HCT116 (cell line): ENCODE data around the gene LOXL1. TPM values are rescaled to one million over a fixed set of nuclear protein-coding genes. Genes with fewer than 3 reads are reported as not detected.

Experiments
- ATAC-seq: fragments of 200-7000 bp; cut with Tn5 transposase; 2 replicates; pipeline ENCODE4 v1.9.1; 2020; ENCODE audit warnings: mild to moderate bottlenecking, moderate library complexity
- BruUV-seq: library from RNA; stranded (reverse); fragments of 400-500 nt; replicated peaks from 2 replicates; lab custom pipeline; 2021; lab: Mats Ljungman, UMichigan
- CTCF ChIA-PET: fragments of 300-600 bp; sonication (Branson Sonifier 250); formaldehyde crosslinking; loops from one replicate; lab custom pipeline; 2021; ENCODE audit warnings: antibody characterized with exemption; lab: Charles Lee
- POLR2A ChIA-PET: fragments of 300-600, 350-600 bp; sonication (Branson Sonifier 250); formaldehyde crosslinking; loops from one replicate; lab custom pipeline; 2021; ENCODE audit warnings: antibody characterized with exemption; lab: Charles Lee
- RAD21 ChIA-PET, 2 experiments: fragments of 300-600 bp; sonication (Branson Sonifier 250); formaldehyde crosslinking; loops; one replicate each; lab custom pipeline; 2023; ENCODE audit warnings: low total read pairs in 2 of 2; ENCODE audit not compliant: uncharacterized antibody in 2 of 2, unreplicated experiment in 2 of 2, low non-redundant PET in 1 of 2; lab: Charles Lee
- DNase-seq: peaks from one replicate; pipeline ENCODE4 v3.0.0-alpha.2; 2010; ENCODE audit warnings: low read depth, low spot score
- H2AFZ ChIP-seq: fragments of 200-600 bp; shearing (Covaris generic), sonication (generic); 2 replicates; pipeline ENCODE4 v1.6.1; 2017; ENCODE audit warnings: low read depth, mixed run types, mixed read lengths, antibody characterized with exemption, low read length; ENCODE audit not compliant: poor library complexity, severe bottlenecking
- H3K27ac ChIP-seq: 2 replicates; pipeline ENCODE4 v1.5.1; 2012; ENCODE audit warnings: low read depth, low read length
- H3K27me3 ChIP-seq: fragments of 200-600 bp; sonication (generic); 2 replicates; pipeline ENCODE4 v1.6.1; 2016; ENCODE audit warnings: mixed run types, low read length, mixed read lengths; ENCODE audit not compliant: insufficient read depth
- H3K36me3 ChIP-seq, 2 experiments: fragments of 200-500 bp in 1 of 2; fragments of 200-600 bp in 1 of 2; sonication (Bioruptor generic) in 1 of 2; sonication (generic) in 1 of 2; 2 replicates each; pipeline versions ENCODE4 v1.5.1 to v1.6.1; 2014 to 2016; ENCODE audit warnings: low read length in 2 of 2, inconsistent platforms in 1 of 2, mixed read lengths in 1 of 2, mixed run types in 1 of 2; ENCODE audit not compliant: insufficient read depth in 2 of 2, control insufficient read depth in 1 of 2
- H3K4me1 ChIP-seq, 2 experiments: fragments of 200-600 bp in 1 of 2; sonication (generic) in 1 of 2; 2 replicates each; pipeline versions ENCODE4 v1.5.1 to v1.6.1; 2012 to 2017; ENCODE audit warnings: low read length in 2 of 2, inconsistent platforms in 1 of 2, mild to moderate bottlenecking in 1 of 2, mixed read lengths in 1 of 2, mixed run types in 1 of 2, moderate library complexity in 1 of 2; ENCODE audit not compliant: insufficient read depth in 2 of 2, control insufficient read depth in 1 of 2
- H3K4me2 ChIP-seq: fragments of 200-600 bp; sonication (generic); 2 replicates; pipeline ENCODE4 v1.6.1; 2017; ENCODE audit warnings: mixed run types, low read length, mixed read lengths
- H3K4me3 ChIP-seq, 2 experiments: fragments of 200-600 bp in 1 of 2; sonication (generic) in 1 of 2; replicated peaks in 1 of 2; 2 replicates each; pipeline ENCODE4 v1.5.1; 2011 to 2016; ENCODE audit warnings: low read length in 2 of 2, control low read depth in 1 of 2, low read depth in 1 of 2, mild to moderate bottlenecking in 1 of 2, mixed read lengths in 1 of 2, mixed run types in 1 of 2
- H3K79me2 ChIP-seq: fragments of 200-600 bp; sonication (generic); 2 replicates; pipeline ENCODE4 v1.6.1; 2017; ENCODE audit warnings: mild to moderate bottlenecking, mixed run types, low read length, moderate library complexity, mixed read lengths; ENCODE audit not compliant: insufficient read depth
- H3K9ac ChIP-seq: fragments of 200-600 bp; sonication (generic); 2 replicates; pipeline ENCODE4 v1.6.1; 2016; ENCODE audit warnings: low read length, mixed read lengths
- H3K9me2 ChIP-seq: fragments of 200-600 bp; sonication (generic), shearing (Covaris generic); 2 replicates; pipeline ENCODE4 v1.6.1; 2017; ENCODE audit warnings: mixed run types, mild to moderate bottlenecking, moderate library complexity; ENCODE audit not compliant: insufficient read depth
- H3K9me3 ChIP-seq, 2 experiments: fragments of 200-500 bp in 1 of 2; fragments of 200-600 bp in 1 of 2; sonication (Bioruptor generic) in 1 of 2; sonication (generic) in 1 of 2; 2 replicates each; pipeline ENCODE4 v1.6.1; 2014 to 2017; ENCODE audit warnings: low read length in 2 of 2, mixed read lengths in 2 of 2, inconsistent platforms in 1 of 2, low read depth in 1 of 2, mild to moderate bottlenecking in 1 of 2, mixed run types in 1 of 2, moderate library complexity in 1 of 2; ENCODE audit not compliant: control insufficient read depth in 1 of 2, insufficient read depth in 1 of 2
- H4K20me1 ChIP-seq: fragments of 200-600 bp; sonication (generic), shearing (Covaris generic); 2 replicates; pipeline ENCODE4 v1.6.1; 2017; ENCODE audit warnings: mixed run types, mild to moderate bottlenecking, moderate library complexity; ENCODE audit not compliant: insufficient read depth
- ATF3 ChIP-seq: IDR thresholded peaks from 2 replicates; pipeline ENCODE4 v1.6.1; 2012
- CEBPB ChIP-seq: IDR thresholded peaks from 2 replicates; pipeline ENCODE4 v1.6.1; 2012; ENCODE audit warnings: low read depth
- CTCF ChIP-seq, 3 experiments: fragments of 200-600 bp in 1 of 3; sonication (generic) in 1 of 3; IDR thresholded peaks in 2 of 3; conservative IDR thresholded peaks in 1 of 3; 2 replicates each; pipeline ENCODE4 v1.5.1; 2012 to 2017; ENCODE audit warnings: low read depth in 2 of 3, low read length in 2 of 3, antibody characterized with exemption in 1 of 3, borderline replicate concordance in 1 of 3, control low read depth in 1 of 3, mild to moderate bottlenecking in 1 of 3, mixed read lengths in 1 of 3, mixed run types in 1 of 3, moderate library complexity in 1 of 3; ENCODE audit not compliant: insufficient read depth in 1 of 3
- ELF1 ChIP-seq: IDR thresholded peaks from 2 replicates; pipeline ENCODE4 v1.6.1; 2012; ENCODE audit warnings: low read depth, borderline replicate concordance
- EZH2phosphoT487 ChIP-seq: fragments of 200-600 bp; IDR thresholded peaks from 2 replicates; pipeline ENCODE4 v1.6.1; 2018; ENCODE audit warnings: antibody characterized with exemption, borderline replicate concordance
- POLR2A ChIP-seq: IDR thresholded peaks from 2 replicates; pipeline ENCODE4 v1.7.0; 2011; ENCODE audit warnings: borderline replicate concordance; ENCODE audit not compliant: insufficient read depth, insufficient read length; ENCODE audit errors: extremely low read depth
- SIN3A ChIP-seq: IDR thresholded peaks from 2 replicates; pipeline ENCODE4 v1.6.1; 2012; ENCODE audit warnings: low read depth
- SP1 ChIP-seq: IDR thresholded peaks from 2 replicates; pipeline ENCODE4 v1.6.1; 2012; ENCODE audit warnings: low read depth
- YY1 ChIP-seq: IDR thresholded peaks from 2 replicates; pipeline ENCODE4 v1.6.1; 2011; ENCODE audit warnings: low read length, low read depth, moderate library complexity, mild to moderate bottlenecking; ENCODE audit not compliant: insufficient replicate concordance; ENCODE audit errors: extremely low read depth
- ZBTB33 ChIP-seq: IDR thresholded peaks from 2 replicates; pipeline ENCODE4 v1.6.1; 2011; ENCODE audit warnings: mild to moderate bottlenecking, low read length, moderate library complexity; ENCODE audit not compliant: insufficient replicate concordance; ENCODE audit errors: extremely low read depth
- ZNF274 ChIP-seq: fragments of 200-500 bp; sonication (Bioruptor generic); IDR thresholded peaks from 2 replicates; pipeline ENCODE4 v1.6.1; 2014; ENCODE audit warnings: mild to moderate bottlenecking, low read depth, low read length, inconsistent platforms
- intact Hi-C: fragments of 100-400 bp; cut with micrococcal nuclease; formaldehyde crosslinking; loops from 2 replicates; pipeline ENCODE4 v1.10.0; 2022
- total RNA-seq: library from RNA; stranded (reverse); gene quantifications from one replicate; pipeline ENCODE4 v1.2.1, GENCODE V29; 2021; ENCODE audit not compliant: unreplicated experiment

Gene LOXL1
- total RNA-seq, 1 experiment from 2014 or later: 14.9 TPM

- no peak for TF ChIP-seq ZBTB33
Measured at GRCh38 chr15:73927476-73928240, 1.4 kb downstream of the LOXL1 start (continued).

GRCh38 chr15:73928241-73928579 lies 1.9 kb downstream of the LOXL1 start:
- Histone ChIP-seq H3K9me3 (no peaks in the 10 kb centered on the region), H3K4me2 (peak overlapping the region; percentile 91), H3K27me3 (no peaks in the 10 kb centered on the region), H3K79me2 (no peaks in the 10 kb centered on the region), H3K9ac (peak overlapping the region; percentile 79), H3K4me1 (peaks cover 27 to 46% of the 10 kb centered on the region in 2 experiments), H3K36me3 (no peaks in the 10 kb centered on the region), H4K20me1 (no peaks in the 10 kb centered on the region), H3K27ac (peak overlapping the region; percentile 94)
- no peak for DNase-seq
- peak; percentile 10 for ATAC-seq
- TF ChIP-seq EZH2phosphoT487 (no peak), YY1 (no peak), SP1 (no peak), POLR2A (no peak), ZBTB33 (no peak), SIN3A (no peak), ATF3 (no peak), ELF1 (no peak), CTCF (IDR thresholded peaks at IDR 0.05 in 2 of 3, conservative IDR thresholded peaks at IDR 0.05 in 1 of 3; ENCODE audit: borderline replicate concordance in 1 of 3, insufficient read depth in 1 of 3, low read depth in 2 of 3, low read length in 2 of 3) (no peak), CEBPB (no peak), ZNF274 (no peak)
- TF ChIP-seq, all 23 proteins: peak for 0
- BruUV-seq: TSS peak; percentile 35
- ChIA-PET CTCF (interaction anchor here (0.6 to 2.7 kb wide), 13 partner anchors 8 to 504 kb away, joined by 3 to 13 read pairs (median 6); partner anchors contain the start of gene TBC1D21), POLR2A (interaction anchor here (0.6 kb wide), 1 partner anchor 29 kb away, joined by 3 read pairs; no protein-coding TSS in a partner anchor), RAD21 (interaction anchor here in 1 of 2 experiments (0.6 kb wide), 1 partner anchor 921 kb away, joined by 3 read pairs; no protein-coding TSS in a partner anchor)
- intact Hi-C loops: no loop called here
- no peaks in the 10 kb centered on the region for H3K9me2 ChIP-seq
- H3K4me3 ChIP-seq: peak overlapping the region; percentile 57 to 77
- H2AFZ ChIP-seq: no peak overlapping the region
